Measurements from ENCODE around the gene GLOD5.

DNA sequence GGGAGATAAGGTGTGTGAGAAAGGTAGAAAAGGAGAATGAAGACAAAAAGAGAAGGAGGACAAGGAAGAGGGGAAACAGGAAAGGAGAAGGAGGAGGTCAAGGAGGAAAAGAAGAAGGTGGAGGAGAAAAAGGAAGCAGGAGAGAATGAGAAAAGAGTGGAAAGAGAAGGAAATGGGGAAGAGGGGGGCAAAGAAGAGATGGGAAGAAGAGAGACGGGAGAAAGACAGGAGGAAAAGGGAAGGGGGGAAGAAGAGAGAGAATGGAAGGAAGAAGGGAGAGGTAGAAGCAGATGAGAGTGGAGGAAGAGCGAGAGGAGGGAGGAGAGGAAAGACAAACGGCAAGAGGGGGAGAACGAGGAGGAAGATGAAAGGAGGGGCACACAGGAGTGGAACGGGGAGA is 28.9 kb downstream of the GLOD5 start:
- TF ChIP-seq POLR2A (IDR thresholded peaks at IDR 0.05) (no peak), EP300 (IDR thresholded peaks at IDR 0.05) (no peak)
- TF ChIP-seq, protein P1, sequence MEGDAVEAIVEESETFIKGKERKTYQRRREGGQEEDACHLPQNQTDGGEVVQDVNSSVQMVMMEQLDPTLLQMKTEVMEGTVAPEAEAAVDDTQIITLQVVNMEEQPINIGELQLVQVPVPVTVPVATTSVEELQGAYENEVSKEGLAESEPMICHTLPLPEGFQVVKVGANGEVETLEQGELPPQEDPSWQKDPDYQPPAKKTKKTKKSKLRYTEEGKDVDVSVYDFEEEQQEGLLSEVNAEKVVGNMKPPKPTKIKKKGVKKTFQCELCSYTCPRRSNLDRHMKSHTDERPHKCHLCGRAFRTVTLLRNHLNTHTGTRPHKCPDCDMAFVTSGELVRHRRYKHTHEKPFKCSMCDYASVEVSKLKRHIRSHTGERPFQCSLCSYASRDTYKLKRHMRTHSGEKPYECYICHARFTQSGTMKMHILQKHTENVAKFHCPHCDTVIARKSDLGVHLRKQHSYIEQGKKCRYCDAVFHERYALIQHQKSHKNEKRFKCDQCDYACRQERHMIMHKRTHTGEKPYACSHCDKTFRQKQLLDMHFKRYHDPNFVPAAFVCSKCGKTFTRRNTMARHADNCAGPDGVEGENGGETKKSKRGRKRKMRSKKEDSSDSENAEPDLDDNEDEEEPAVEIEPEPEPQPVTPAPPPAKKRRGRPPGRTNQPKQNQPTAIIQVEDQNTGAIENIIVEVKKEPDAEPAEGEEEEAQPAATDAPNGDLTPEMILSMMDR (IDR thresholded peaks at IDR 0.05) = no peak

Measured in ovary (tissue), 3 donors.